Activated T-cell treated with anti-CD3 and anti-CD28 coated beads, Interleukin-2, amount 50 U/mL, for 4 hours (primary cell): ENCODE data around the gene AP1M2. TPM values are rescaled to one million over a fixed set of nuclear protein-coding genes. Genes with fewer than 3 reads are reported as not detected.

ENCODE experiments used
- ATAC-seq, 2 donors: fragments of 200-7000 bp; cut with Tn5 transposase; one replicate each; pipeline ENCODE4 v1.10.0; 2021
- DNase-seq: peaks from one replicate; pipeline ENCODE4 v3.0.0-alpha.2; 2020
- H3K27me3 Mint-ChIP-seq: one replicate; pipeline ENCODE4 v1.8.0; 2021; ENCODE audit warnings: low read depth, mixed read lengths
- H3K36me3 Mint-ChIP-seq: one replicate; pipeline ENCODE4 v1.8.0; 2022; ENCODE audit warnings: mixed read lengths; ENCODE audit not compliant: insufficient read depth
- H3K4me1 Mint-ChIP-seq: one replicate; pipeline ENCODE4 v1.8.0; 2021; ENCODE audit warnings: low read depth, mixed read lengths
- H3K4me3 Mint-ChIP-seq: one replicate; pipeline ENCODE4 v1.8.0; 2021; ENCODE audit warnings: mild to moderate bottlenecking, moderate library complexity, mixed read lengths
- H3K9me3 Mint-ChIP-seq: one replicate; pipeline ENCODE4 v1.8.0; 2021; ENCODE audit warnings: mixed read lengths
- total RNA-seq, 3 donors: library from RNA; stranded (reverse); gene quantifications; one replicate each; pipeline ENCODE4 v1.2.1, GENCODE V29; 2021

AP1M2 gene
- under 1 TPM in 2 of 3 donors, not detected in 1; 0.43 to 0.95 TPM for total RNA-seq

GRCh38 chr19:10587022-10587838, at the start of gene AP1M2:
Gene AP1M2 (minus strand): TSS chr19:10587312. CDS start chr19:10587231, 81 bp downstream.
- ATAC-seq (no peak), DNase-seq (no peak)
- no peak within 1 kb of the TSS for H3K4me3 Mint-ChIP-seq
- peaks cover 11% of the 10 kb centered on the region for H3K27me3 Mint-ChIP-seq
- H3K36me3 Mint-ChIP-seq = peaks cover 3% of the 10 kb centered on the region
- peaks cover 6% of the 10 kb centered on the region for H3K9me3 Mint-ChIP-seq
- H3K4me1 Mint-ChIP-seq = peaks cover 14% of the 10 kb centered on the region

- H3K9me3 Mint-ChIP-seq = no peaks in the 10 kb centered on the region
- H3K4me1 Mint-ChIP-seq = peaks cover 12% of the 10 kb centered on the region
- H3K36me3 Mint-ChIP-seq = peaks cover 27% of the 10 kb centered on the region
- no peak overlapping the region for H3K4me3 Mint-ChIP-seq
- ATAC-seq = no peak
- no peak for DNase-seq
- no peaks in the 10 kb centered on the region for H3K27me3 Mint-ChIP-seq
Observed at GRCh38 chr19:10636304-10636972, 49.3 kb upstream of the AP1M2 start.

GRCh38 chr19:10634963-10635362, 47.9 kb upstream of the AP1M2 start:
- H3K4me3 Mint-ChIP-seq = no peak overlapping the region
- DNase-seq (no peak), ATAC-seq (no peak)
- peaks cover 7% of the 10 kb centered on the region for H3K4me1 Mint-ChIP-seq
- H3K9me3 Mint-ChIP-seq = no peaks in the 10 kb centered on the region
- no peaks in the 10 kb centered on the region for H3K27me3 Mint-ChIP-seq
- H3K36me3 Mint-ChIP-seq = peaks cover 32% of the 10 kb centered on the region

GRCh38 chr19:10634430-10634829, 47.3 kb upstream of the AP1M2 start:
- Mint-ChIP-seq H3K4me3 (no peak overlapping the region), H3K4me1 (peaks cover 7% of the 10 kb centered on the region), H3K27me3 (no peaks in the 10 kb centered on the region), H3K36me3 (peaks cover 32% of the 10 kb centered on the region), H3K9me3 (no peaks in the 10 kb centered on the region)
- ATAC-seq (no peak), DNase-seq (no peak)

GRCh38 chr19:10631874-10632273, 44.8 kb upstream of the AP1M2 start:
- H3K4me3 Mint-ChIP-seq = no peak overlapping the region
- no peaks in the 10 kb centered on the region for H3K9me3 Mint-ChIP-seq
- H3K4me1 Mint-ChIP-seq = no peaks in the 10 kb centered on the region
- DNase-seq (no peak), ATAC-seq (no peak)
- peaks cover 36% of the 10 kb centered on the region for H3K36me3 Mint-ChIP-seq
- no peaks in the 10 kb centered on the region for H3K27me3 Mint-ChIP-seq

GRCh38 chr19:10625762-10626138, 38.6 kb upstream of the AP1M2 start:
- H3K4me1 Mint-ChIP-seq = peaks cover 32% of the 10 kb centered on the region
- no peak for ATAC-seq
- H3K27me3 Mint-ChIP-seq = no peaks in the 10 kb centered on the region
- no peaks in the 10 kb centered on the region for H3K9me3 Mint-ChIP-seq
- peaks cover 16% of the 10 kb centered on the region for H3K36me3 Mint-ChIP-seq
- no peak overlapping the region for H3K4me3 Mint-ChIP-seq
- no peak for DNase-seq

GRCh38 chr19:10625003-10625761, 38.1 kb upstream of the AP1M2 start, which contains the start of gene SLC44A2:
Gene SLC44A2 (plus strand): TSS chr19:10625553. CDS start chr19:10625634, 81 bp downstream.
- no peak for ATAC-seq
- Mint-ChIP-seq H3K9me3 (no peaks in the 10 kb centered on the region), H3K27me3 (no peaks in the 10 kb centered on the region), H3K36me3 (peaks cover 16% of the 10 kb centered on the region), H3K4me3 (no peak within 1 kb of the TSS), H3K4me1 (peaks cover 35% of the 10 kb centered on the region)
- DNase-seq = no peak

GRCh38 chr19:10624585-10624984, 37.5 kb upstream of the AP1M2 start:
- ATAC-seq = peak in 1 of 2 donors; percentile 46
- DNase-seq = no peak
- Mint-ChIP-seq H3K4me1 (peaks cover 35% of the 10 kb centered on the region), H3K27me3 (no peaks in the 10 kb centered on the region), H3K9me3 (no peaks in the 10 kb centered on the region), H3K36me3 (peaks cover 16% of the 10 kb centered on the region), H3K4me3 (no peak overlapping the region)

- Mint-ChIP-seq H3K27me3 (no peaks in the 10 kb centered on the region), H3K36me3 (peaks cover 9% of the 10 kb centered on the region), H3K4me3 (no peak overlapping the region), H3K9me3 (no peaks in the 10 kb centered on the region), H3K4me1 (peaks cover 42% of the 10 kb centered on the region)
- DNase-seq (no peak), ATAC-seq (no peak)
Observed at GRCh38 chr19:10621966-10622365, 34.9 kb upstream of the AP1M2 start.

GRCh38 chr19:10620786-10621185, 33.7 kb upstream of the AP1M2 start:
- Mint-ChIP-seq H3K36me3 (peaks cover 9% of the 10 kb centered on the region), H3K4me3 (no peak overlapping the region), H3K27me3 (no peaks in the 10 kb centered on the region), H3K4me1 (peaks cover 42% of the 10 kb centered on the region), H3K9me3 (no peaks in the 10 kb centered on the region)
- DNase-seq = no peak
- ATAC-seq = no peak

GRCh38 chr19:10618846-10619245, 31.7 kb upstream of the AP1M2 start:
- no peaks in the 10 kb centered on the region for H3K27me3 Mint-ChIP-seq
- DNase-seq = no peak
- peaks cover 9% of the 10 kb centered on the region for H3K36me3 Mint-ChIP-seq
- peaks cover 38% of the 10 kb centered on the region for H3K4me1 Mint-ChIP-seq
- no peak overlapping the region for H3K4me3 Mint-ChIP-seq
- no peak for ATAC-seq
- H3K9me3 Mint-ChIP-seq = no peaks in the 10 kb centered on the region

GRCh38 chr19:10617409-10618121, 30.5 kb upstream of the AP1M2 start:
- no peak overlapping the region for H3K4me3 Mint-ChIP-seq
- no peaks in the 10 kb centered on the region for H3K9me3 Mint-ChIP-seq
- no peak for ATAC-seq
- H3K27me3 Mint-ChIP-seq = no peaks in the 10 kb centered on the region
- no peak for DNase-seq
- H3K36me3 Mint-ChIP-seq = peaks cover 11% of the 10 kb centered on the region
- H3K4me1 Mint-ChIP-seq = peaks cover 42% of the 10 kb centered on the region

- peaks cover 5% of the 10 kb centered on the region for H3K36me3 Mint-ChIP-seq
- DNase-seq = no peak
- H3K9me3 Mint-ChIP-seq = no peaks in the 10 kb centered on the region
- H3K4me1 Mint-ChIP-seq = peaks cover 34% of the 10 kb centered on the region
- no peak overlapping the region for H3K4me3 Mint-ChIP-seq
- no peak for ATAC-seq
- H3K27me3 Mint-ChIP-seq = no peaks in the 10 kb centered on the region
Observed at GRCh38 chr19:10615429-10616023, 28.4 kb upstream of the AP1M2 start.
